A673 (cell line): ENCODE measurements around the gene NEURL1.

Source experiments
- CTCF ChIP-seq: fragments of 300-800, 200-600 bp; sonication (generic); conservative IDR thresholded peaks from 2 replicates; pipeline ENCODE4 v1.5.1; 2017; ENCODE audit warnings: low read depth, mild to moderate bottlenecking, antibody characterized with exemption, low read length, moderate library complexity, mixed read lengths
- EZH2 ChIP-seq: fragments of 200-600 bp; sonication (generic); IDR thresholded peaks from 2 replicates; pipeline ENCODE4 v1.6.1; 2017; ENCODE audit warnings: borderline replicate concordance, low read depth, mild to moderate bottlenecking, mixed read lengths, antibody characterized with exemption, low read length; ENCODE audit not compliant: poor library complexity, severe bottlenecking

GRCh38 chr10:103534621-103535498 is 41.4 kb downstream of the NEURL1 start:
- no peak for TF ChIP-seq CTCF
- no peak for TF ChIP-seq EZH2
